MM.1S (cell line): ENCODE data around the gene ANO10.

ENCODE experiments used
- EZH2 ChIP-seq: fragments of 300-600 bp; sonication (generic); optimal IDR thresholded peaks from 2 replicates; pipeline ENCODE3; 2017; ENCODE audit warnings: low read depth, mild to moderate bottlenecking, antibody characterized with exemption, low read length, mixed read lengths
- TF ChIP-seq, protein P1 (sequence below): fragments of 300-600 bp; sonication (generic); IDR thresholded peaks from 2 replicates; pipeline ENCODE4 v1.5.1; 2016; ENCODE audit warnings: antibody characterized with exemption, low read length, mixed read lengths

DNA sequence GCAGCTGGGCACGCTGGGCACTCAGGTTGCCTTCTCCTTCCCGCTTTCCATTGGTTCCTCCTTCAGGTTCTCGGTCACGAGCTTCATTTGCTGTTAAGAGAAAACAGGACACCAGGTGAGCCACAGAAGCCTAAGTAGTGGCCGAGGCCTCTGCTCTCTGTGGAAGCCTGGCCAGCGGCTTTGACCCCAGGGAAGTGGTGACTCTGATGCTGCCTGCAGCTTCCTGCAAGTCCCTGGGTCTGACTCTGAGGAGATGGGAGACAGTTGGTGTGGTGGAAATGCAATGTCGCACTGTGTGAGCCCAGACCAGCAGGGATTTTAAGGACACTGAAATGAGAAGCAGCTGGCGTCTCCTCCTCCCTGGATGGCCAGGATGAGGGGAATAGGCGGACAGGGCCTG, 254.9 kb downstream of the ANO10 start:
- TF ChIP-seq, protein P1, sequence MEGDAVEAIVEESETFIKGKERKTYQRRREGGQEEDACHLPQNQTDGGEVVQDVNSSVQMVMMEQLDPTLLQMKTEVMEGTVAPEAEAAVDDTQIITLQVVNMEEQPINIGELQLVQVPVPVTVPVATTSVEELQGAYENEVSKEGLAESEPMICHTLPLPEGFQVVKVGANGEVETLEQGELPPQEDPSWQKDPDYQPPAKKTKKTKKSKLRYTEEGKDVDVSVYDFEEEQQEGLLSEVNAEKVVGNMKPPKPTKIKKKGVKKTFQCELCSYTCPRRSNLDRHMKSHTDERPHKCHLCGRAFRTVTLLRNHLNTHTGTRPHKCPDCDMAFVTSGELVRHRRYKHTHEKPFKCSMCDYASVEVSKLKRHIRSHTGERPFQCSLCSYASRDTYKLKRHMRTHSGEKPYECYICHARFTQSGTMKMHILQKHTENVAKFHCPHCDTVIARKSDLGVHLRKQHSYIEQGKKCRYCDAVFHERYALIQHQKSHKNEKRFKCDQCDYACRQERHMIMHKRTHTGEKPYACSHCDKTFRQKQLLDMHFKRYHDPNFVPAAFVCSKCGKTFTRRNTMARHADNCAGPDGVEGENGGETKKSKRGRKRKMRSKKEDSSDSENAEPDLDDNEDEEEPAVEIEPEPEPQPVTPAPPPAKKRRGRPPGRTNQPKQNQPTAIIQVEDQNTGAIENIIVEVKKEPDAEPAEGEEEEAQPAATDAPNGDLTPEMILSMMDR, result no peak
- no peak for TF ChIP-seq EZH2
